ENCODE measurements around the gene SPHK1. TPM values are rescaled to one million over a fixed set of nuclear protein-coding genes. Genes with fewer than 3 reads are reported as not detected.
A peak's percentile ranks its signal among the peaks of the same experiment; 100 is the strongest.

SPHK1 gene
- total and polyA plus RNA-seq, 2 donors (not counting 3 experiments of a cell fraction or from before 2014, with no cell fraction given): 85.6 to 97.4 TPM

- peaks cover 29% of the 10 kb centered on the region for H3K79me2 ChIP-seq (ENCODE audit: control insufficient read depth, insufficient read depth, low read length)
- H3K27ac ChIP-seq (ENCODE audit: insufficient read depth, low read depth, low read length): peak overlapping the region; percentile 98
- intact Hi-C loops (cut with micrococcal nuclease) (loop anchor here (1.0 kb wide), 1 partner anchor 39 kb away; no protein-coding TSS in a partner anchor), dilution Hi-C loops (cut with MboI; ENCODE audit: extremely low pct_ligation_motif_present, low sequenced_read_pairs) (no loop called here)
- DNase-seq (ENCODE audit: low read depth, low spot score) (peak; percentile 43), FAIRE-seq (no peak)
- peaks cover 10% of the 10 kb centered on the region for H3K4me1 ChIP-seq (ENCODE audit: control insufficient read depth, extremely low read depth, insufficient read depth, low read length)
- H3K27me3 ChIP-seq (ENCODE audit: control insufficient read depth in 2 of 2, insufficient read depth in 2 of 2, low read length in 2 of 2): no peaks in the 10 kb centered on the region
- POLR2A ChIA-PET: interaction anchor here (0.7 to 1.7 kb wide), 6 partner anchors 9 to 394 kb away, joined by 3 to 10 read pairs (median 4); partner anchors contain the start of gene SPHK1
- no peaks in the 10 kb centered on the region for H3K9me3 ChIP-seq (replicated peaks; ENCODE audit: control insufficient read depth, insufficient read depth, low read length)
- BruUV-seq (replicated peaks): no TSS peak
- no peaks in the 10 kb centered on the region for H3K9me1 ChIP-seq (replicated peaks; ENCODE audit: control insufficient read depth, extremely low read depth, insufficient read depth, low read length)
- H4K20me1 ChIP-seq (replicated peaks; ENCODE audit: control insufficient read depth, extremely low read depth, insufficient read depth, low read length): no peaks in the 10 kb centered on the region
- peak overlapping the region; percentile 93 for H2AFZ ChIP-seq (ENCODE audit: low read depth, low read length)
- H3K9ac ChIP-seq (replicated peaks; ENCODE audit: extremely low read depth, insufficient read depth, low read length): peak overlapping the region; percentile 97
- CTCF ChIA-PET: interaction anchor here (1.0 to 4.5 kb wide), 15 partner anchors 12 to 250 kb away, joined by 3 to 57 read pairs (median 6); partner anchors contain the start of genes EXOC7 and SPHK1
- H3K36me3 ChIP-seq (ENCODE audit: control insufficient read depth in 2 of 2, extremely low read depth in 1 of 2, insufficient read depth in 2 of 2, low read length in 2 of 2): no peaks in the 10 kb centered on the region
- peak overlapping the region; percentile 50 to 94 (median 56) for H3K4me3 ChIP-seq (replicated peaks in 1 of 3; ENCODE audit: insufficient read depth in 1 of 3, low read depth in 1 of 3, low read length in 3 of 3)
- no peak for TF ChIP-seq MYC (IDR thresholded peaks at IDR 0.05; ENCODE audit: low read depth, low read length)
- no peak for TF ChIP-seq FOS (IDR thresholded peaks at IDR 0.05; ENCODE audit: borderline replicate concordance, insufficient read depth, low read length)
- no peak for TF ChIP-seq JUN (IDR thresholded peaks at IDR 0.05; ENCODE audit: borderline replicate concordance, insufficient read depth, insufficient read length, low read depth)
- TF ChIP-seq MAX (IDR thresholded peaks at IDR 0.05; ENCODE audit: insufficient read depth, insufficient read length): no peak
- no peak for TF ChIP-seq CTCF (IDR thresholded peaks at IDR 0.05; ENCODE audit: extremely low read depth in 1 of 2, insufficient read depth in 1 of 2, low read depth in 1 of 2, low read length in 2 of 2)
- TF ChIP-seq POLR2AphosphoS5 (IDR thresholded peaks at IDR 0.05; ENCODE audit: insufficient read depth, low read depth, low read length): no peak
- TF ChIP-seq EZH2 (IDR thresholded peaks at IDR 0.05; ENCODE audit: borderline replicate concordance, low read depth, low read length, severe bottlenecking): no peak
- no peak for TF ChIP-seq GATA2 (IDR thresholded peaks at IDR 0.05; ENCODE audit: insufficient read depth, insufficient read length, low read depth, low read length)
- no peak for TF ChIP-seq POLR2A (IDR thresholded peaks at IDR 0.05; ENCODE audit: low read depth, low read length)
- H3K4me2 ChIP-seq (ENCODE audit: insufficient read depth, low read length): peak overlapping the region; percentile 53
Observed at GRCh38 chr17:76353004-76353598, 31.3 kb upstream of the SPHK1 start.

All from endothelial cell of umbilical vein (primary cell).